ES-I3 (cell line): ENCODE results near the gene ATPAF2.
A peak's percentile ranks its signal among the peaks of the same experiment; 100 is the strongest.

ENCODE experiments used
- H3K36me3 ChIP-seq: 2 replicates; pipeline ENCODE4 v1.6.1; 2013; ENCODE audit warnings: mild to moderate bottlenecking, low read length, control low read depth, moderate library complexity; ENCODE audit not compliant: insufficient read depth
- H3K4me1 ChIP-seq: 2 replicates; pipeline ENCODE4 v1.6.1; 2013; ENCODE audit warnings: mild to moderate bottlenecking, control low read depth, low read length; ENCODE audit not compliant: insufficient read depth
- H3K9ac ChIP-seq: 2 replicates; pipeline ENCODE4 v1.6.1; 2013; ENCODE audit warnings: low read depth, mild to moderate bottlenecking, low read length, moderate library complexity
- H3K9me3 ChIP-seq: 2 replicates; pipeline ENCODE4 v1.6.1; 2013; ENCODE audit warnings: mild to moderate bottlenecking, low read length, moderate library complexity; ENCODE audit not compliant: control insufficient read depth, insufficient read depth

The ATPAF2 gene

GRCh38 chr17:18055597-18055996 is 16.6 kb upstream of the ATPAF2 start:
- no peaks in the 10 kb centered on the region for H3K4me1 ChIP-seq
- no peaks in the 10 kb centered on the region for H3K9me3 ChIP-seq
- H3K9ac ChIP-seq = no peak overlapping the region
- H3K36me3 ChIP-seq = peaks cover 3% of the 10 kb centered on the region; the same call in 1 of the 2 replicates

GRCh38 chr17:18045691-18046350 is 6.9 kb upstream of the ATPAF2 start:
- H3K9me3 ChIP-seq = no peaks in the 10 kb centered on the region
- no peak overlapping the region for H3K9ac ChIP-seq
- H3K36me3 ChIP-seq = peaks cover 6% of the 10 kb centered on the region; the same call in 1 of the 2 replicates
- H3K4me1 ChIP-seq = no peaks in the 10 kb centered on the region

- no peaks in the 10 kb centered on the region for H3K9me3 ChIP-seq
- H3K36me3 ChIP-seq = peaks cover 6% of the 10 kb centered on the region; the same call in 1 of the 2 replicates
- no peak overlapping the region for H3K9ac ChIP-seq
- H3K4me1 ChIP-seq = no peaks in the 10 kb centered on the region
Observed at GRCh38 chr17:18044609-18045008, 5.6 kb upstream of the ATPAF2 start.

- Histone ChIP-seq H3K9ac (no peak overlapping the region), H3K36me3 (peaks cover 6% of the 10 kb centered on the region; the same call in 1 of the 2 replicates)
Observed at GRCh38 chr17:18043491-18043890, 4.5 kb upstream of the ATPAF2 start.

GRCh38 chr17:18042983-18043382 is 4.0 kb upstream of the ATPAF2 start:
- Histone ChIP-seq H3K4me1 (0 out of 2 replicates have a peak, but pooled peaks cover 4% of the 10 kb centered on the region), H3K9ac (no peak overlapping the region), H3K36me3 (peaks cover 6% of the 10 kb centered on the region; the same call in 1 of the 2 replicates), H3K9me3 (no peaks in the 10 kb centered on the region)

More at GRCh38 chr17:18043491-18043890, 4.5 kb upstream of the ATPAF2 start:
- no peaks in the 10 kb centered on the region for H3K4me1 ChIP-seq
- no peaks in the 10 kb centered on the region for H3K9me3 ChIP-seq

GRCh38 chr17:18041776-18042175 is 2.8 kb upstream of the ATPAF2 start:
- Histone ChIP-seq H3K36me3 (no peaks in the 10 kb centered on the region), H3K9ac (no peak overlapping the region), H3K9me3 (no peaks in the 10 kb centered on the region), H3K4me1 (peaks cover 6% of the 10 kb centered on the region; the same call in 1 of the 2 replicates)

GRCh38 chr17:18040261-18040858 is 1.4 kb upstream of the ATPAF2 start:
- Histone ChIP-seq H3K9ac (peak overlapping the region; percentile 71), H3K9me3 (no peaks in the 10 kb centered on the region), H3K36me3 (no peaks in the 10 kb centered on the region), H3K4me1 (peaks cover 6% of the 10 kb centered on the region; the same call in 1 of the 2 replicates)

GRCh38 chr17:18039535-18040260 is 730 bp upstream of the ATPAF2 start:
- Histone ChIP-seq H3K4me1 (peaks cover 6% of the 10 kb centered on the region; the same call in 1 of the 2 replicates), H3K36me3 (no peaks in the 10 kb centered on the region), H3K9me3 (no peaks in the 10 kb centered on the region), H3K9ac (peak overlapping the region; percentile 71)

GRCh38 chr17:18038149-18038850 is 668 bp downstream of the ATPAF2 start:
- Histone ChIP-seq H3K36me3 (no peaks in the 10 kb centered on the region), H3K4me1 (peaks cover 6% of the 10 kb centered on the region; the same call in 1 of the 2 replicates), H3K9me3 (no peaks in the 10 kb centered on the region), H3K9ac (peak overlapping the region; percentile 95)

GRCh38 chr17:18037486-18037885 is 1.5 kb downstream of the ATPAF2 start:
- H3K9me3 ChIP-seq = no peaks in the 10 kb centered on the region
- peaks cover 6% of the 10 kb centered on the region; the same call in 1 of the 2 replicates for H3K4me1 ChIP-seq
- H3K36me3 ChIP-seq = no peaks in the 10 kb centered on the region
- no peak overlapping the region for H3K9ac ChIP-seq

- no peaks in the 10 kb centered on the region for H3K9me3 ChIP-seq
- H3K4me1 ChIP-seq = peaks cover 6% of the 10 kb centered on the region; the same call in 1 of the 2 replicates
- no peaks in the 10 kb centered on the region; the same call in 1 of the 2 replicates for H3K36me3 ChIP-seq
- no peak overlapping the region for H3K9ac ChIP-seq
Observed at GRCh38 chr17:18035704-18036103, 3.3 kb downstream of the ATPAF2 start.

- H3K4me1 ChIP-seq = peaks cover 6% of the 10 kb centered on the region; the same call in 1 of the 2 replicates
- H3K36me3 ChIP-seq = no peaks in the 10 kb centered on the region; the same call in 1 of the 2 replicates
- no peaks in the 10 kb centered on the region for H3K9me3 ChIP-seq
- H3K9ac ChIP-seq = no peak overlapping the region
Observed at GRCh38 chr17:18033442-18034099, 5.4 kb downstream of the ATPAF2 start.

GRCh38 chr17:18031955-18032354 is 7.0 kb downstream of the ATPAF2 start:
- Histone ChIP-seq H3K9me3 (no peaks in the 10 kb centered on the region), H3K36me3 (no peaks in the 10 kb centered on the region; the same call in 1 of the 2 replicates), H3K9ac (no peak overlapping the region), H3K4me1 (no peaks in the 10 kb centered on the region)
